Upper lobe of right lung (tissue), 1 donor: ENCODE data around the gene LRRC23. TPM values are rescaled to one million over a fixed set of nuclear protein-coding genes. Genes with fewer than 3 reads are reported as not detected.
"Not testable (repeated sequence)": the region's sequence is repeated elsewhere in the genome, so short reads cannot be mapped to it uniquely, and the experiment has no call there.

Source experiments
- ATAC-seq: fragments of 200-7000 bp; cut with Tn5 transposase; one replicate; pipeline ENCODE4 v1.9.1; 2020; ENCODE audit warnings: mild to moderate bottlenecking, moderate library complexity
- DNase-seq: peaks from one replicate; pipeline ENCODE4 v3.0.0-alpha.2; 2020
- H3K27ac ChIP-seq: fragments of 200-600 bp; one replicate; pipeline ENCODE4 v1.8.0; 2022
- H3K27me3 ChIP-seq: fragments of 200-600 bp; one replicate; pipeline ENCODE4 v1.8.0; 2022; ENCODE audit warnings: mild to moderate bottlenecking
- H3K36me3 ChIP-seq: fragments of 200-600 bp; one replicate; pipeline ENCODE4 v1.8.0; 2022
- H3K4me1 ChIP-seq: fragments of 200-600 bp; one replicate; pipeline ENCODE4 v1.8.0; 2022
- H3K4me3 ChIP-seq: fragments of 200-600 bp; one replicate; pipeline ENCODE4 v1.8.0; 2022; ENCODE audit warnings: mild to moderate bottlenecking
- H3K9me3 ChIP-seq: fragments of 200-600 bp; one replicate; pipeline ENCODE4 v1.8.0; 2022
- intact Hi-C: fragments of 100-400 bp; cut with DNase I; formaldehyde crosslinking; loops from one replicate; pipeline ENCODE4 v1.11.0; 2022
- total RNA-seq: library from RNA; stranded (reverse); fragmentation: NEBNext Ultra II Directional; extraction: Animal tissue kit (Norgen Biotek cat#: 25700); gene quantifications from one replicate; pipeline ENCODE4 v1.2.1, GENCODE V29; 2021
- TF ChIP-seq, protein P1 (sequence below): fragments of 200-600 bp; IDR thresholded peaks from one replicate; pipeline ENCODE4 v1.8.0; 2022; ENCODE audit warnings: antibody characterized with exemption
- donor health status: DM: no; HTN: yes; CAD: no; lungs with severe emphysema.

Gene LRRC23
- total RNA-seq, 1 donor from 2014 or later, result 13.3 TPM

GRCh38 chr12:6890789-6891645 lies 13.6 kb upstream of the LRRC23 start:
- Histone ChIP-seq H3K9me3 (no peaks in the 10 kb centered on the region), H3K27me3 (no peaks in the 10 kb centered on the region), H3K4me3 (peak overlapping the region; percentile 53), H3K27ac (peak overlapping the region; percentile 91), H3K36me3 (no peaks in the 10 kb centered on the region), H3K4me1 (peaks cover 14% of the 10 kb centered on the region)
- DNase-seq (peak; percentile 99), ATAC-seq (peak; percentile 99)
- TF ChIP-seq, protein P1, sequence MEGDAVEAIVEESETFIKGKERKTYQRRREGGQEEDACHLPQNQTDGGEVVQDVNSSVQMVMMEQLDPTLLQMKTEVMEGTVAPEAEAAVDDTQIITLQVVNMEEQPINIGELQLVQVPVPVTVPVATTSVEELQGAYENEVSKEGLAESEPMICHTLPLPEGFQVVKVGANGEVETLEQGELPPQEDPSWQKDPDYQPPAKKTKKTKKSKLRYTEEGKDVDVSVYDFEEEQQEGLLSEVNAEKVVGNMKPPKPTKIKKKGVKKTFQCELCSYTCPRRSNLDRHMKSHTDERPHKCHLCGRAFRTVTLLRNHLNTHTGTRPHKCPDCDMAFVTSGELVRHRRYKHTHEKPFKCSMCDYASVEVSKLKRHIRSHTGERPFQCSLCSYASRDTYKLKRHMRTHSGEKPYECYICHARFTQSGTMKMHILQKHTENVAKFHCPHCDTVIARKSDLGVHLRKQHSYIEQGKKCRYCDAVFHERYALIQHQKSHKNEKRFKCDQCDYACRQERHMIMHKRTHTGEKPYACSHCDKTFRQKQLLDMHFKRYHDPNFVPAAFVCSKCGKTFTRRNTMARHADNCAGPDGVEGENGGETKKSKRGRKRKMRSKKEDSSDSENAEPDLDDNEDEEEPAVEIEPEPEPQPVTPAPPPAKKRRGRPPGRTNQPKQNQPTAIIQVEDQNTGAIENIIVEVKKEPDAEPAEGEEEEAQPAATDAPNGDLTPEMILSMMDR, result peak; percentile 87
- intact Hi-C loops, result no loop called here

DNA sequence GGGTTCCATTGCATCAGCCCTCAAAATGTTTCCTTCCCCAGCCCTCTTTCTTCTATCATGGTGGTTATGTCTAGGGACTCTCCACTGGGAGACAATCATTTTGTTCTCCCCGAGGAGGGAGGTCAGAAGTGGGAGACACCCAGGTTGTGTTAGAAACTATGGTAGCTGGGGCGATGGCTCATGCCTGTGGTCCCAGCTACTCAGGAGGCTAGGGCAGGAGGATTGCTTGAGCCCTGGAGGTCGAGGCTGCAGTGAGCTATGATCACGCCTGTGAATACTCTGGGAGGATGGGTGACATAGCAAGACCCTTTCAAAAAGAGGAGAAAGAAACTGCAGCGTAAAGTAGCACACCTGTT lies 13.0 kb upstream of the LRRC23 start:
- H3K27me3 ChIP-seq, result no peaks in the 10 kb centered on the region
- H3K27ac ChIP-seq, result peak overlapping the region; percentile 91
- H3K36me3 ChIP-seq, result no peaks in the 10 kb centered on the region
- DNase-seq, result no peak
- intact Hi-C loops, result no loop called here
- H3K4me1 ChIP-seq, result peaks cover 14% of the 10 kb centered on the region
- no peak for ATAC-seq
- TF ChIP-seq, protein P1, result no peak
- H3K4me3 ChIP-seq, result peak overlapping the region; percentile 53
- no peaks in the 10 kb centered on the region for H3K9me3 ChIP-seq

GRCh38 chr12:6892683-6893082 lies 11.9 kb upstream of the LRRC23 start:
- DNase-seq, ATAC-seq, H3K4me1 ChIP-seq, H3K36me3 ChIP-seq, intact Hi-C loops, H3K9me3 ChIP-seq, H3K4me3 ChIP-seq, H3K27me3 ChIP-seq, H3K27ac ChIP-seq: not testable (repeated sequence)

DNA sequence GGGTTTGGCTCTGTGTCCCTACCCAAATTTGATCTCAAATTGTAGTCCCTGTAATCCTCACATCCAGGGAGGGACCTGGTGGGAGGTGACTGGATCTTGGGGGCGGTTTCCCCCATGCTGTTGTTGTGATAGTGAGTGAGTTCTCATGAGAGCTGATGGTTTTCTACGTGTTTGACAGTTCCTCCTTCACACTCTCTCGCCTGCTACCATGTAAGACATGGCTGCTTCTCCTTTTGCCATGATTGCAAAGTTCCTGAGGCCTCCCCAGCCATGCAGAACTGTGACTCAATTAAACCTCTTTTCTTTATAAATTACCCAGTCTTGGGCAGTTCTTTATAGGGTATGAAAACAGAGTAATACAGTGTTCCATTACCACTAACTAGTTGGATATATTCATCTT lies 10.3 kb upstream of the LRRC23 start:
- ATAC-seq, result no peak
- Histone ChIP-seq H3K4me1 (peaks cover 7% of the 10 kb centered on the region), H3K9me3 (no peaks in the 10 kb centered on the region), H3K36me3 (no peaks in the 10 kb centered on the region), H3K4me3 (no peak overlapping the region), H3K27ac (no peak overlapping the region), H3K27me3 (no peaks in the 10 kb centered on the region)
- intact Hi-C loops, result no loop called here
- TF ChIP-seq, protein P1, result no peak
- DNase-seq, result no peak

DNA sequence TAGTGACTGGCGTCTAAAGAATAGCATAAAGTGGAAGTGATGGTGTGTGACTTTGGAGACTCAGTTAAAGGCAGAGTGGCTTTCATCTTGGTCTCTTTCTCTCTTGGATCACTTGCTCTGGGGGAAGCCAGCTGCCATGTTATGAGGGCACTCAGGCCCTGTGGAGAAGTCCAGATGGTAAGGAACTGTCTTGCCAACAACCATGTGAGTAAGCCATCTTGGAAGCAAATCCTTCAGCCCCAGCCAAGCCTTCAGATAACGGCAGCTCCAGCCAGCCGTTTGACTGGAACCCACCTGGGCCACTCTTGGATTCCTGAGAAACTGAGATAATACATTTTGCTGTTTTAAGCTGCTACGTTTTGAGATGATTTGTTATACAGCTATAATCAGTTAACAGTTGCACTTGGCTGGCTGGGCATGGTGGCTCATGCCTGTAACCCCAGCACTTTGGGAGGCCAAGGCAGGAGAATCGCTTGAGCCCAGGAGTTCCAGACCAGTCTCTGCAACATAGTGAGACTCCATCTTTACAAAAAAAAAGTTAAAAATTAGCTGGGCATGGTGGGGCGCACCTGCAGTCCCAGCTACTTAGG lies 7.7 kb upstream of the LRRC23 start:
- Histone ChIP-seq H3K9me3 (no peaks in the 10 kb centered on the region), H3K4me3 (no peak overlapping the region), H3K27me3 (no peaks in the 10 kb centered on the region), H3K4me1 (peaks cover 8% of the 10 kb centered on the region), H3K36me3 (no peaks in the 10 kb centered on the region), H3K27ac (no peak overlapping the region)
- intact Hi-C loops, result no loop called here
- ATAC-seq (no peak), DNase-seq (no peak)
- TF ChIP-seq, protein P1, result no peak

GRCh38 chr12:6899427-6899826 lies 5.2 kb upstream of the LRRC23 start:
- ATAC-seq, result no peak
- H3K36me3 ChIP-seq, result no peaks in the 10 kb centered on the region

More at GRCh38 chr12:6899427-6899826, 5.2 kb upstream of the LRRC23 start:
- H3K4me1 ChIP-seq, result peaks cover 8% of the 10 kb centered on the region
- no peak for DNase-seq
- TF ChIP-seq, protein P1, result no peak
- H3K9me3 ChIP-seq, result no peaks in the 10 kb centered on the region
- no peak overlapping the region for H3K27ac ChIP-seq
- no peaks in the 10 kb centered on the region for H3K27me3 ChIP-seq
- no peak overlapping the region for H3K4me3 ChIP-seq
- intact Hi-C loops, result no loop called here
